GM19023 (cell line): ENCODE results near the gene C1QTNF7.

Source experiments
- ATAC-seq: cut with Tn5 transposase; IDR thresholded peaks from one replicate; pipeline ENCODE4 v1.9.1; 2021; ENCODE audit warnings: mild to moderate bottlenecking, moderate library complexity; ENCODE audit not compliant: unreplicated experiment

C1QTNF7 gene

GRCh38 chr4:15413010-15413622 lies 14.7 kb upstream of the C1QTNF7 start:
- no peak for ATAC-seq

DNA sequence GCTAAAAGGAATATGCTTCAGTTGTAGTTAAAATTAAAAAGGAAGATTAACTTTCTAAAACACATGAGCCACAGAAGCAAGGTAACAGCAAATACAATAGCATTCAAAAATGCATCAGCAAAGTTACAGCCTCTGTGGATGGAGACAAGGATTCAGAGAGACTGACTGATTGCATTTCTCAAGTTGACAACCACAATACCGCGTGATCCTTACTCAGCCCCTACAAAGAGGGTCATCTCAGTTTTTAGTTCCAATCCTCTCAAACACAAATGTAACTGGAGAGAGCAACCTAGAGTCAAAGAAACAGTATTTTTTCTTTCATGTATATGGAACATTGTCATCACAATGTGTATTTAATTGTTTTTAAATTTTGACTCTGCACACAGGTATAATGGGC lies 14.2 kb upstream of the C1QTNF7 start:
- no peak for ATAC-seq

DNA sequence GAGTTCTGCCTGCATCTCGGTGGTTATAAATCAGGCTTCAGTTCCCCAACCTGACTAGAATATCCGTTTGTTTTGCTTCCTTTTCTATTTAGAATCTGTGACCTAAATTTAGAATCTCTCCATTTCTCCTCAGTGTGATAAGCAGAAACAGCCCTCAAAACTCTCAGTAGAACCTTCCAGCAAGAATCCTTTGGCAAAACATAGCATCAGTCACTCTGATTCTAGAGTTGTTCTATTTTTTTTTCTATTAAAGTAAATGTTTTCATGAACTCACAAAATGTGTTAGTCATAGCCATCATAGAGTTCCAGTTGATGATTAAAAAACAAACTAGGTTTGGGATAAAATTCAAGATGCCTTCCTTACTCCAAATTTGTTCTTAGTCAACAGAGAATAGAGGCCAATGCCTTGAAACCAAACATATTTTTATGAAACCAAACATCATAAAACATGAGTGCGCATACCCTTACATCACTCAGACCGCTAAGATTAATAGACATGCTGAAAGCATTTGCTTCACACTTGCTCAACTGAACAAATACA lies 13.2 kb upstream of the C1QTNF7 start:
- no peak for ATAC-seq

GRCh38 chr4:15416357-15417232 lies 11.2 kb upstream of the C1QTNF7 start:
- no peak for ATAC-seq

- no peak for ATAC-seq
Observed at GRCh38 chr4:15417233-15417660, 10.6 kb upstream of the C1QTNF7 start.

- ATAC-seq: no peak
Observed at GRCh38 chr4:15418956-15419355, 8.9 kb upstream of the C1QTNF7 start.

- no peak for ATAC-seq
Observed at GRCh38 chr4:15420642-15421041, 7.2 kb upstream of the C1QTNF7 start.

DNA sequence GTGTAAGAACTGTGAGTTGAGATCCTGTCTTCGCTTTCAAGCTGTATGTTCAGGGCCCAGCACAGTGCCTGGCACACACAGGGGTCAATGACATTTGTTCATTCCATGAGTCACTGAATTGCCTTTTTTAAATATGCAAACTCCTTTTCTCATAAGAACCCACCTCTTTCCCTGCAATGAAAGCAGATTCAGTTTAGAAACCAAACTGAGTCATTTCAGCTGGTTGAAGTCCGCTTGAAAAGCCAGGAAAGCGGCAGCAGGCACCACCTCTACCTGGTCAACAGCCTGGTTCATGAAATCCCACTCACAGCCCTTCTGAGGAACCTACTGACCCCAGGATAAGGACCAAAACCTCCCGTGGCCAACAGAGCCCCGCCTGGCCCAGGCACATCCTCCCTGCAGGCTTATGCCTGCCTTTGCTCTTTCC lies 4.5 kb upstream of the C1QTNF7 start:
- no peak for ATAC-seq

- ATAC-seq: no peak
Observed at GRCh38 chr4:15425520-15425919, 2.3 kb upstream of the C1QTNF7 start.

DNA sequence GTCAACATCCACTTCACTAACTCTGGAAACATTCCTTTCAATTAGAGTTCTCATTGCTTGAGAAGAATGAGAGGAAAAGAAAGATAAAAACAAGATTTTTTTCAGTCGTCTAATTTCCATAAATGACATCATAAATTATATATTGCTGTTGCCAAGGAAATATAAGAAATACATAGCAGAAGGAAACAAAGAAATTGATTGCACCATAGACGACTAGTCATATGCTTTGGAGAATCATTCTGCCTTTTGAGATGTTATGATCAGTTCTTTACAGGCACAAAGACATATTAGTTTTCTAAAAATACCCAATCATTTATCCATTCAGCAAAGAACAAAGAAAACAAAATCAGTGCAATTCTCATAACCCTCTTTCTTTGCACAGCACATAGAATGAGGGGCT lies 672 bp upstream of the C1QTNF7 start:
- no peak for ATAC-seq

- ATAC-seq: no peak
Observed at GRCh38 chr4:15428611-15429010, 778 bp downstream of the C1QTNF7 start.

- ATAC-seq: no peak
Observed at GRCh38 chr4:15434091-15434490, 6.3 kb downstream of the C1QTNF7 start.

- ATAC-seq: no peak
Observed at GRCh38 chr4:15434676-15435075, 6.8 kb downstream of the C1QTNF7 start.

DNA sequence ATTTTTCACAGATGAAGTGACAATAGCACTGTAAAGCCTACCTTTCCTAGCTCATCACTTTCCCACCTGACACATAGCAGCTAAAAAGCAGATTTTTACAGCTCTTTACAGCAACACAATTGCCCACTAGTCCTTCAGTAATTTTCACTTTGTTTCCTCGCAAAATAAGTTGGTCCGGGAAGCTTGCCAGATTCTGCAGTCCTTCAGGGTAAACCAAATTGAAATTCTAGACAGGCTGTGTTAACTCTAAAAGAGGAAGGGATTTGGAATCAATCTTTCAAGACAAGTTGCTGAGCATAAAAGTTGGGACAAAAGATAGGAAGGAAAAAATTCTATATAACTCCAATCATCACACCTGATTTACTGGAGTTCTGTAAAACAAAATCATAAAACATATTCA lies 8.7 kb downstream of the C1QTNF7 start:
- no peak for ATAC-seq

- no peak for ATAC-seq
Observed at GRCh38 chr4:15438939-15439524, 11.2 kb downstream of the C1QTNF7 start.

DNA sequence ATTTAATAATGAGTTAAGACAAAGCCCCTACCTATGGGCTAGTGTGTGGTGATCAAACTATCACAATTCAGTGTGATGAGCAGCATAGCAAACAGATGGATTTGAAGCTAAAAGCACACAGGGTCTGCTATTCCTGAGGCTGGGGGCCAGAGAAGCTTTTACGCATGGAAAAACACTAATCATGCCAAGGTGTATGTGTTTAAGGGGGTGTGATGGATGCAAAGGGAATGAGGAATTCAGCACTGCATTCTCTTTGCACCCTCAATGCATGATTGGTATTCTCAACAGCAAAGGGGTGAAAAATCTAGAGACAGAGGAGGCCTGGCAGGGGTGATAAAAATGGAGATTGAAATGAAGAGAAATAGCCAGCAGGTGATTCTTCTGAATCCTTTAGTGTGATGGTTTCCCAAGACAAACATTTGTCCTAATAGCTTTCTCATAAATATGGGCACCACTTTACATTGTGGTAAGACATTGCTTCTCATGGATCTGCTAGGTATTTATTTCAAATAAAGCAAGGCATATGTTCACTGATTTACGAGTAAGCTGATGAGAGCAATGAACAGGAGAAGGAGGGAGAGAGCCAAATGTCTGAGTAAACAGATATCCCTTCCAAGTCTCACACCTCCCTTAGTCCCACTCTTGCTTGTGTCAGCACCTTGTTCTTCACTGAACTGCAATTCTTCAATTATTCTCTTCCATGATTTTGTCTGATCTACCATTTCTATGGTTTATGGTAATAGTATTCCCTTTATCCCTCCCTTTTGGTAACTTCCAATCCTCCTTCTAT lies 15.7 kb downstream of the C1QTNF7 start:
- no peak for ATAC-seq

DNA sequence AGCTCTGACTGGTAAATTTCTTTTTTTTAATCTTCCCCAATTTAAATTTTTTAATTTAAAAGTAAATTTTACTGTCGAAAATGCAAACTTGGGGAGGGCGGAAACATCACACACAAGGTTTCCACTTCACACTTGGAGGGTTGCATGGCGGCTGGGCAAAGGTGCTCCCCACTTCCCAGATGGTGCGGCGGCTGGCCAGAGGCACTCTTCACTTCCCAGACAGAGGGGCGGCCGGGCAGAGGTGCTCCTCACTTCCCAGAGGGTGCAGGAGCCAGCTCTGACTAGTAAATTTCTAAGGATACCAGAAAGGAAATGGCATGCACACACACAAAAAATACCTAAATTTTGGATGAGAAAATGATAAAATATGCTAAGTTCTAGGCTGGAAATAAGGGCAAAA lies 16.4 kb downstream of the C1QTNF7 start:
- no peak for ATAC-seq

DNA sequence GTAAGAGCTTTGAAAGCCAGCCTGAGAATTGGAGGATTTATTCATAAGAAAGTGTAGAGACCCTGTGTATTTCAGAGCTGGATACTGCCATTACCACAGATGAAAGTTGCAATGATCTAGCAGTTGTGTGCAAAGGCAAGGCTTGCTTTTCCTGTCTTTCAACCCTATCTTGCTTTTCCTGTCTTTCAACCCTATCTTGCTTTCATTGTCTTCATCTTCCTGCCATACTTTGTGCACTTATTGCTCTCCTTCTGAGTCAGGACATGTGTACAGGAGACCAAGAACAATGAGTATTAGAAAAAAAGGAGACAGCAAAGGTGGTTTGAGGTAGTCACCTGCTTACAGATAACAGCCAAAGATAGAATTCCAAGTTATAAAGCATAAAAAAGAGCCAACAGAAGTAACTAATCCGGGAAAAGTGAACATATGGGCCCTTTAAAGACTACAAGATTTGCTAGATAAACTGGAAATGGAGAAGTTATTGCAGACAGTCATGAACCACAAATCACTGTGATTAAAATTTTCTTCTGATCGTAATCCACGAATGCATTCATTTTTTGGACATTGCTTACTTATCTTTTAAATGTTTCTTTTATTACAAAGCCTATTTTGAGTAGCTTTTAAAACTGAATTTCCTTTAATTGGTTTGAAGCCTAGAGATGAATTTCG lies 17.2 kb downstream of the C1QTNF7 start:
- no peak for ATAC-seq

- ATAC-seq: no peak
Observed at GRCh38 chr4:15451181-15451865, 23.5 kb downstream of the C1QTNF7 start.
